Osteocyte (in vitro differentiated cells): Measurements from ENCODE around the gene GPR42. TPM values are rescaled to one million over a fixed set of nuclear protein-coding genes. Genes with fewer than 3 reads are reported as not detected.

Source experiments
- DNase-seq: peaks from one replicate; pipeline ENCODE4 v3.0.0; 2021; ENCODE audit warnings: mixed read lengths; ENCODE audit not compliant: unreplicated experiment; ENCODE audit errors: extremely low spot score
- H3K27ac Mint-ChIP-seq: one replicate; pipeline ENCODE4 v1.8.0; 2021; ENCODE audit warnings: mild to moderate bottlenecking, mixed read lengths; ENCODE audit not compliant: unreplicated experiment
- H3K27me3 Mint-ChIP-seq: one replicate; pipeline ENCODE4 v1.8.0; 2021; ENCODE audit warnings: mixed read lengths; ENCODE audit not compliant: unreplicated experiment
- H3K36me3 Mint-ChIP-seq: one replicate; pipeline ENCODE4 v1.8.0; 2021; ENCODE audit warnings: mixed read lengths; ENCODE audit not compliant: unreplicated experiment
- H3K4me1 Mint-ChIP-seq: one replicate; pipeline ENCODE4 v1.8.0; 2021; ENCODE audit warnings: mixed read lengths; ENCODE audit not compliant: unreplicated experiment
- H3K4me3 Mint-ChIP-seq: one replicate; pipeline ENCODE4 v1.8.0; 2021; ENCODE audit warnings: mild to moderate bottlenecking, moderate library complexity, mixed read lengths; ENCODE audit not compliant: unreplicated experiment
- H3K9me3 Mint-ChIP-seq: one replicate; pipeline ENCODE4 v1.8.0; 2021; ENCODE audit warnings: mixed read lengths; ENCODE audit not compliant: unreplicated experiment
- total RNA-seq: library from RNA; stranded (reverse); gene quantifications from 2 replicates; pipeline ENCODE4 v1.2.1, GENCODE V29; 2021
- TF ChIP-seq, protein P1 (sequence below): fragments of 200-600 bp; sonication (generic); IDR thresholded peaks from 2 replicates; pipeline ENCODE4 v1.5.0; 2021; ENCODE audit warnings: antibody characterized with exemption, mild to moderate bottlenecking, moderate library complexity

The GPR42 gene
- total RNA-seq, 1 donor from 2014 or later: not detected

DNA sequence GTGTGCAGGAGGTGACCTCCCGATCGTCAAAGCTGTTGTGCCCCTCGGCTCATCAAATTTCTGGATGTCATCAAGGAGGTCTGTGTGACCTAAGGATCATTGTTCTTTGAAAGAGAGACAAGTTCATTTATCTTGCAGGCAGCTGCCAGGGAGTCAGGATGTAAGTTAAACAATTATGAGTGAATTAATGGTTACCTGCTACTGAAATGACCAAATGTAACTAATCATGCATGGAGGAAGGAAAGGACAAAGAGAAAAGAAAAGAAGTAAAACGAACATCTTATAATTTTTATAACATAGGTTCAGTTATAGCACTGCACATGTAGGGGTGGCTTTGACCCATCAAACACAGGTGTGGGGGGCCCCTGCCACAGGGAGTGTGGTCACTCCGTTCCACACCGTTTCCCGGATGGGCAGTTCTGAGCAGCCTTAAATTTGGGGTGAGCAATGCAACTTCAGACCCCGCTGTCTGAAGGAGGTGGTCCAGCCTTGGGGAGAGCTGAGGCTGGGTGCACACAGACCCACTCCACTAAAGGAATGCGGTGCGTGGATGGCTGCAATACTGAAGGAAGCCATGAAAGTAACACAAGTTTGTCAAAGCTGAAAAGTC, 36.6 kb upstream of the GPR42 start:
- H3K9me3 Mint-ChIP-seq: no peaks in the 10 kb centered on the region
- TF ChIP-seq, protein P1, sequence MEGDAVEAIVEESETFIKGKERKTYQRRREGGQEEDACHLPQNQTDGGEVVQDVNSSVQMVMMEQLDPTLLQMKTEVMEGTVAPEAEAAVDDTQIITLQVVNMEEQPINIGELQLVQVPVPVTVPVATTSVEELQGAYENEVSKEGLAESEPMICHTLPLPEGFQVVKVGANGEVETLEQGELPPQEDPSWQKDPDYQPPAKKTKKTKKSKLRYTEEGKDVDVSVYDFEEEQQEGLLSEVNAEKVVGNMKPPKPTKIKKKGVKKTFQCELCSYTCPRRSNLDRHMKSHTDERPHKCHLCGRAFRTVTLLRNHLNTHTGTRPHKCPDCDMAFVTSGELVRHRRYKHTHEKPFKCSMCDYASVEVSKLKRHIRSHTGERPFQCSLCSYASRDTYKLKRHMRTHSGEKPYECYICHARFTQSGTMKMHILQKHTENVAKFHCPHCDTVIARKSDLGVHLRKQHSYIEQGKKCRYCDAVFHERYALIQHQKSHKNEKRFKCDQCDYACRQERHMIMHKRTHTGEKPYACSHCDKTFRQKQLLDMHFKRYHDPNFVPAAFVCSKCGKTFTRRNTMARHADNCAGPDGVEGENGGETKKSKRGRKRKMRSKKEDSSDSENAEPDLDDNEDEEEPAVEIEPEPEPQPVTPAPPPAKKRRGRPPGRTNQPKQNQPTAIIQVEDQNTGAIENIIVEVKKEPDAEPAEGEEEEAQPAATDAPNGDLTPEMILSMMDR: no peak
- H3K27ac Mint-ChIP-seq: no peak overlapping the region
- DNase-seq: no peak
- no peaks in the 10 kb centered on the region for H3K36me3 Mint-ChIP-seq
- H3K4me3 Mint-ChIP-seq: no peak overlapping the region
- H3K27me3 Mint-ChIP-seq: peaks cover 15% of the 10 kb centered on the region
- no peaks in the 10 kb centered on the region for H3K4me1 Mint-ChIP-seq

DNA sequence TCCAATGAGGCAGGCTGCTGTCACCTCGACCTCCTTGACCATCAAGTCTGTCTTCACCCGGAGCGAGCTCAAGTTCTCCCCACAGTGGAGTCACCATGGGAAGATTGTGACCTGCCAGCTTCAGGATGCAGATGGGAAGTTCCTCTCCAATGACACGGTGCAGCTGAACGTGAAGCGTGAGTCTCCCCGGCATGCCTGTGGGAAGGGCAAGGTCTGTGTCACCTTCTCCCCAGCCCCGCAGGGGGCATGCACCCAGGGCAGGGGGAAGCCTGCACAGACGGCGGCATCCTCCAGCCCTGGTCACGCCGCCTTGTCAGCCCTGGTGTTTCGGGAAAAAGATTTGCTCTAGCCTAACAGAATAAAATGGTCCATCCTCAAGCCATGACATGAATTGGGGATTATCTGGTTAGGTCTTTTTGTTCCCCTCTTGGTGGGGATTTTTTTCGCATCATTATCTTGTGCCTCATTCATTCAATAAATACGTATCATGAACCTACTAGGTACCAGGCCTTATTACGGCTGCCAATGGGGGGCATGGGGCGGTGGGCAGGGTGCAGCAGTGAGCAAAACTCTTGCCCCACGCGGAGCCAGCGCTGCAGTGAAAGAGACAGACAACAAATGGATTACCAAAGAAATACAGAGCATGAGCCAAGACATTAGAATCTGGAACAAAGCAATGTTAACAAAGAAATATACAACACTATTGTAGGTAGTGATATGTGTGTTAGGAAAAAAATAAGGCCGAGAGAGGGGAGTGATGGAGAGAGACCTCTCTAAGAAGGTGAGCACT, 34.5 kb upstream of the GPR42 start:
- no peaks in the 10 kb centered on the region for H3K9me3 Mint-ChIP-seq
- H3K27ac Mint-ChIP-seq: no peak overlapping the region
- H3K4me1 Mint-ChIP-seq: no peaks in the 10 kb centered on the region
- H3K27me3 Mint-ChIP-seq: peaks cover 12% of the 10 kb centered on the region
- TF ChIP-seq, protein P1: no peak
- H3K4me3 Mint-ChIP-seq: no peak overlapping the region
- H3K36me3 Mint-ChIP-seq: no peaks in the 10 kb centered on the region
- DNase-seq: no peak

DNA sequence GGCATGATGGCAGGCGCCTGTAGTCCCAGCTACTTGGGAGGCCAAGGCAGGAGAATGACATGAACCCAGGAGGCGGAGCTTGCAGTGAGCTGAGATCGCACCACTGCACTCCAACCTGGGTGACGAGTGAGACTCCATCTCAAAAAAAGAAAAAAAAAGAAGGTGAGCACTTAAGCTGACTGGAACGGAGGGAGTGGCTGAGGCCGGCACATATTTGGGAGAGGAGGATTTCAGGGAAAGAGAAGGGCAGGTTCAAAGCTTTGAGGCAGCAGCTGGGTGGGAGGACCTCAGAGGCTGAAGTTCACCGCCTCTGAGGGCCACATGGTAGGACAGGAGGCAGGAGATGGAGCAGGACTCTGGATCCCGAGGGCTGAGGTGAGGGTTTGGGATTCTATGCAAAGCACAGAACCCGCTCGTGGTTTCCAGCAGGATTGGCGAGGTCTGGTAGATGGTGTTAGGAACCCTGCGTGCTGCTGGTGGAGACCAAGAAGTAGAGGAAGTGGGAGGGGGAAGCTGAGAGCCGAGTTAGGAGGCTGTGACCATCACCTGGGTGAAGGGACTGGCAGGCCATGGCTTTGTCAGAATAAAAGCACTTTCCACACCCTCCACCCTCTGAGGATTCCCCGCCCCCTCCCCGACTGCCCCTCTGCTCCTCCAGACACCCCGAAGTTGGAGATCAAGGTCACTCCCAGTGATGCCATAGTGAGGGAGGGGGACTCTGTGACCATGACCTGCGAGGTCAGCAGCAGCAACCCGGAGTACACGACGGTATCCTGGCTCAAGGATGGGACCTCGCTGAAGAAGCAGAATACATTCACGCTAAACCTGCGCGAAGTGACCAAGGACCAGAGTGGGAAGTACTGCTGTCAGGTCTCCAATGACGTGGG, 33.5 kb upstream of the GPR42 start:
- no peak overlapping the region for H3K4me3 Mint-ChIP-seq
- H3K4me1 Mint-ChIP-seq: no peaks in the 10 kb centered on the region
- H3K27me3 Mint-ChIP-seq: peaks cover 13% of the 10 kb centered on the region
- H3K27ac Mint-ChIP-seq: no peak overlapping the region
- H3K9me3 Mint-ChIP-seq: no peaks in the 10 kb centered on the region
- TF ChIP-seq, protein P1: no peak
- no peak for DNase-seq
- no peaks in the 10 kb centered on the region for H3K36me3 Mint-ChIP-seq

DNA sequence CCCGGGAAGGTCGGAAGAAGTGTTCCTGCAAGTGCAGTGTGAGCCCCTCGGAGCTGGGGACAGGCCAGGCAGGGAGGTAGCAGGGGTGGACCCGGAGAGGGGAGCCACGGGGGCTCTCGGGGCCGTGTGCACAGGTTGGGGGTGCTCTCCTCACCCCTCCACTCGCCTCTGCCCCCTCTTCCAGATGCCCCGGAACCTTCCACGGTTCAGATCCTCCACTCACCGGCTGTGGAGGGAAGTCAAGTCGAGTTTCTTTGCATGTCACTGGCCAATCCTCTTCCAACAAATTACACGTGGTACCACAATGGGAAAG, 32.9 kb upstream of the GPR42 start:
- Mint-ChIP-seq H3K27ac (no peak overlapping the region), H3K36me3 (no peaks in the 10 kb centered on the region), H3K27me3 (peaks cover 13% of the 10 kb centered on the region), H3K4me3 (no peak overlapping the region), H3K4me1 (no peaks in the 10 kb centered on the region), H3K9me3 (no peaks in the 10 kb centered on the region)
- TF ChIP-seq, protein P1: no peak
- DNase-seq: no peak

DNA sequence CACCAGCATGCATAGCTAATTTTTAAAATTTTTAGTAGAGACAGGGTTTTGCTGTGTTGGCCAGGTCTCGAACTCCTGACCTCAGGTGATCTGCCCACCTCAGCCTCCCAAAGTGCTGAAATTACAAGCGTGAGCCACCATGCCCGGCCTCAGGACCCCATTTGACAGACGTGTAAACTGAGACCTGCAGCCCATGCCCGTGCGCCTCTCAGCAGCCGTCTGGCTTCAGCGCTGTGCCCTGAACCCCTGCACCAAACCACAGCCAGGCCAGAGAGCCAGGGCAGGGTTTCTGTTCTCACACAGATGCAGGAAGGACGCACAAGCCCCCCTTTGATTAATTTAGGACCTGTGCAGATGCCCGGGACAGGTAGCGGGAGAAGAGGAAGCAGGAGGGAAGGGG, 30.4 kb upstream of the GPR42 start:
- DNase-seq: no peak
- Mint-ChIP-seq H3K27me3 (peaks cover 5% of the 10 kb centered on the region), H3K4me1 (no peaks in the 10 kb centered on the region), H3K27ac (no peak overlapping the region), H3K9me3 (no peaks in the 10 kb centered on the region), H3K4me3 (no peak overlapping the region), H3K36me3 (no peaks in the 10 kb centered on the region)
- TF ChIP-seq, protein P1: no peak
